Measurements from ENCODE around the gene RRM2. TPM values are rescaled to one million over a fixed set of nuclear protein-coding genes. Genes with fewer than 3 reads are reported as not detected.
A peak's percentile ranks its signal among the peaks of the same experiment; 100 is the strongest.

Gene RRM2
- polyA plus RNA-seq, 1 donor from 2014 or later, result 0.57 TPM

DNA sequence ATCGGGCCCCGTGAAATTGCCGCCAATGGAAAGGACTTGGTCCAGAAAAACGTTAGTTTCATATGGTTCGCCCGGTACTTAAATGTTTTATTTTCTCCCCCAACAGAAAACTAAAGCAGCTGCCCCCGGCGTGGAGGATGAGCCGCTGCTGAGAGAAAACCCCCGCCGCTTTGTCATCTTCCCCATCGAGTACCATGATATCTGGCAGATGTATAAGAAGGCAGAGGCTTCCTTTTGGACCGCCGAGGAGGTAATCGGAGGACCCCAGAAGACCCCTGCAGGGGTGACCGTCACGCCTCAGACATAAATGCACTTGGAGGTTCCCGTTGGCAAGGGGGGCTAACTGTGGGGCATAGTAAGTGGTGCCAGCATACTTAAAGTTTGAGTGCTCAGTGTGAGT, 742 bp downstream of the RRM2 start:
- Histone ChIP-seq H3K9ac (ENCODE audit: low read length) (no peak overlapping the region), H3F3A (ENCODE audit: insufficient read depth, low read length, poor library complexity, severe bottlenecking) (no peaks in the 10 kb centered on the region), H3K27ac (ENCODE audit: low read length) (no peak overlapping the region), H3K79me2 (replicated peaks; ENCODE audit: insufficient read depth, low read length) (peaks cover 13% of the 10 kb centered on the region), H3K4me2 (ENCODE audit: low read length) (no peak overlapping the region), H3K36me3 (ENCODE audit: insufficient read depth, low read length) (no peaks in the 10 kb centered on the region), H3K27me3 (ENCODE audit: insufficient read depth, low read depth, low read length) (peaks cover 7% of the 10 kb centered on the region), H4K20me1 (ENCODE audit: insufficient read depth) (no peaks in the 10 kb centered on the region), H3K4me3 (ENCODE audit: low read length) (peak overlapping the region; percentile 82), H3K9me2 (ENCODE audit: insufficient read depth, low read length) (no peaks in the 10 kb centered on the region), H2AFZ (ENCODE audit: low read depth, low read length) (no peak overlapping the region), H3K9me3 (ENCODE audit: low read length) (no peaks in the 10 kb centered on the region)
- TF ChIP-seq EP300 (conservative IDR thresholded peaks at IDR 0.05; ENCODE audit: poor library complexity, severe bottlenecking), result no peak
- TF ChIP-seq TAF1 (IDR thresholded peaks at IDR 0.05; ENCODE audit: low read depth), result no peak
- TF ChIP-seq MXI1 (conservative IDR thresholded peaks at IDR 0.05; ENCODE audit: poor library complexity, severe bottlenecking), result no peak
- no peak for TF ChIP-seq RAD21 (conservative IDR thresholded peaks at IDR 0.05)
- TF ChIP-seq EZH2 (IDR thresholded peaks at IDR 0.05; ENCODE audit: borderline replicate concordance, insufficient read depth, low read length, poor library complexity, severe bottlenecking), result no peak
- TF ChIP-seq POLR2AphosphoS5 (IDR thresholded peaks at IDR 0.05), result no peak
- no peak for TF ChIP-seq REST (IDR thresholded peaks at IDR 0.05; ENCODE audit: borderline replicate concordance)
- no peak for TF ChIP-seq SMC3 (conservative IDR thresholded peaks at IDR 0.05; ENCODE audit: poor library complexity)
- TF ChIP-seq CTCF (IDR thresholded peaks at IDR 0.05; ENCODE audit: poor library complexity, severe bottlenecking), result no peak

GRCh38 chr2:10124538-10125045, 2.1 kb downstream of the RRM2 start:
- H3K27me3 ChIP-seq (ENCODE audit: insufficient read depth, low read depth, low read length), result peaks cover 7% of the 10 kb centered on the region
- H3K27ac ChIP-seq (ENCODE audit: low read length), result no peak overlapping the region
- no peaks in the 10 kb centered on the region for H3F3A ChIP-seq (ENCODE audit: insufficient read depth, low read length, poor library complexity, severe bottlenecking)
- H3K79me2 ChIP-seq (replicated peaks; ENCODE audit: insufficient read depth, low read length), result peaks cover 13% of the 10 kb centered on the region
- H3K4me2 ChIP-seq (ENCODE audit: low read length), result no peak overlapping the region
- TF ChIP-seq REST (IDR thresholded peaks at IDR 0.05; ENCODE audit: borderline replicate concordance) (no peak), RAD21 (conservative IDR thresholded peaks at IDR 0.05) (peak; percentile 93), CTCF (IDR thresholded peaks at IDR 0.05; ENCODE audit: poor library complexity, severe bottlenecking) (peak; percentile 88), MXI1 (conservative IDR thresholded peaks at IDR 0.05; ENCODE audit: poor library complexity, severe bottlenecking) (no peak), EZH2 (IDR thresholded peaks at IDR 0.05; ENCODE audit: borderline replicate concordance, insufficient read depth, low read length, poor library complexity, severe bottlenecking) (no peak), SMC3 (conservative IDR thresholded peaks at IDR 0.05; ENCODE audit: poor library complexity) (peak; percentile 96), EP300 (conservative IDR thresholded peaks at IDR 0.05; ENCODE audit: poor library complexity, severe bottlenecking) (no peak)
- no peak overlapping the region for H3K9ac ChIP-seq (ENCODE audit: low read length)
- no peak overlapping the region for H3K4me3 ChIP-seq (ENCODE audit: low read length)
- no peaks in the 10 kb centered on the region for H4K20me1 ChIP-seq (ENCODE audit: insufficient read depth)
- no peaks in the 10 kb centered on the region for H3K9me3 ChIP-seq (ENCODE audit: low read length)
- no peak overlapping the region for H2AFZ ChIP-seq (ENCODE audit: low read depth, low read length)
- no peaks in the 10 kb centered on the region for H3K36me3 ChIP-seq (ENCODE audit: insufficient read depth, low read length)
- H3K9me2 ChIP-seq (ENCODE audit: insufficient read depth, low read length), result no peaks in the 10 kb centered on the region

Measured in neural cell (in vitro differentiated cells).